Sigmoid colon (tissue), 7 donors: ENCODE data around the gene CPVL. TPM values are rescaled to one million over a fixed set of nuclear protein-coding genes. Genes with fewer than 3 reads are reported as not detected.

ENCODE experiments used
- DNase-seq: peaks from one replicate; pipeline ENCODE4 v3.0.0-alpha.2; 2019
- H3K27ac ChIP-seq, 4 donors: fragments of 200-600 bp; sonication (generic); one replicate each; pipeline ENCODE4 v1.5.1; 2016 to 2019; ENCODE audit warnings: mild to moderate bottlenecking in 1 of 4
- H3K27me3 ChIP-seq, 3 donors: fragments of 200-600 bp; sonication (generic); one replicate each; pipeline ENCODE4 v1.5.1; 2019; ENCODE audit warnings: mild to moderate bottlenecking in 1 of 3
- H3K36me3 ChIP-seq, 4 donors: fragments of 200-600 bp; sonication (generic); one replicate each; pipeline ENCODE4 v1.5.1; 2016 to 2019
- H3K4me1 ChIP-seq, 4 donors: fragments of 200-600 bp; sonication (generic); one replicate each; pipeline ENCODE4 v1.5.1; 2017 to 2019
- H3K4me3 ChIP-seq, 4 donors: fragments of 200-600 bp; sonication (generic); one replicate each; pipeline ENCODE4 v1.5.1; 2017 to 2019; ENCODE audit warnings: mild to moderate bottlenecking in 2 of 4, moderate library complexity in 1 of 4
- H3K9me3 ChIP-seq, 4 donors: fragments of 200-600 bp in 3 of 4; sonication (generic) in 3 of 4; one replicate each; pipeline versions ENCODE4 v1.5.1 to v1.6.1; 2013 to 2019
- EP300 ChIP-seq, 4 donors: sonication (generic); formaldehyde crosslinking; IDR thresholded peaks; one replicate each; pipeline ENCODE4 v1.6.1; 2017; ENCODE audit warnings: antibody characterized with exemption in 4 of 4
- POLR2A ChIP-seq, 2 donors: fragments of 450-650 bp; IDR thresholded peaks; one replicate each; pipeline ENCODE4 v1.6.1; 2016; ENCODE audit warnings: antibody characterized with exemption in 2 of 2, mild to moderate bottlenecking in 2 of 2, moderate library complexity in 2 of 2
- POLR2AphosphoS5 ChIP-seq, 4 donors: sonication (generic); formaldehyde crosslinking; IDR thresholded peaks; one replicate each; pipeline ENCODE4 v1.6.1; 2017; ENCODE audit warnings: antibody characterized with exemption in 4 of 4
- WGBS, 2 donors: extraction: QIAGEN DNeasy Blood & Tissue Kit; methylation state at CpG; one replicate each; pipeline ENCODE4 v1.1.7; 2013; 5-methylcytosine and 5-hydroxymethylcytosine counted together
- intact Hi-C: fragments of 100-400 bp; cut with DNase I; formaldehyde crosslinking; loops from one replicate; pipeline ENCODE4 v1.15.1; 2023
- polyA plus RNA-seq, 3 donors: library from polyadenylated mRNA; stranded (reverse); fragments of 200-250 nt; gene quantifications; one replicate each; pipeline ENCODE4 v1.2.3, GENCODE V29; 2013
- total RNA-seq, 4 donors: library from RNA; depleted of rRNA; stranded (reverse); fragments of >200 nt; gene quantifications; one replicate each; pipeline ENCODE4 v1.1.0, GENCODE V29; 2016
- TF ChIP-seq, protein P1 (sequence below), 4 experiments: fragments of 450-650 bp in 3 of 4; fragments of 200-600 bp in 1 of 4; IDR thresholded peaks; one replicate each; pipeline ENCODE4 v1.5.1; 2016 to 2019; ENCODE audit warnings: antibody characterized with exemption in 4 of 4, mild to moderate bottlenecking in 3 of 4, moderate library complexity in 2 of 4
- donor health status: healthy with polysubstance abuse.
- donor health status: Bipolar disorder and iron deficiency.
- donor health status: healthy.

CPVL gene
- total and polyA plus RNA-seq, 7 donors, result 5.4 to 38.8 (median 20.0) TPM

DNA sequence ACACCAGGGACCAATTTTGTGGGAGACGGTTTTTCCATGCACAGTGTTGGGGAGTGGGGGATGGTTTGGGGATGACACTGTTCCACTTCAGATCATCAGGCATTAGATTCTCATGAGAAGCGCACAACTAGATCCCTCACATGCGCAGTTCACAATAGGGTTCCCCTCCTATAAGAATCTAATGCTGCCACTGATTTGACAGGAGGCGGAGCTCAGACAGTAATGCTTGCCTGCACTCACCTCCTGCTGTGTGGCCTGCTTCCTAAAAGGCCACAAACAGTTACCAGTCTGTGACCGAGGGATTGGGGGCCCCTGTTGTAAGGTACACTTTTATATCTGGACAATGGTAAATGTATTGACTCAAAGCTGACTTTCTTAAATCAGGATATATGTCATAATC, 142.6 kb downstream of the CPVL start:
- Histone ChIP-seq H3K9me3 (no peaks in the 10 kb centered on the region), H3K4me1 (no peaks in the 10 kb centered on the region), H3K27ac (no peak overlapping the region), H3K36me3 (no peaks in the 10 kb centered on the region), H3K4me3 (no peak overlapping the region), H3K27me3 (no peaks in the 10 kb centered on the region)
- TF ChIP-seq, protein P1, sequence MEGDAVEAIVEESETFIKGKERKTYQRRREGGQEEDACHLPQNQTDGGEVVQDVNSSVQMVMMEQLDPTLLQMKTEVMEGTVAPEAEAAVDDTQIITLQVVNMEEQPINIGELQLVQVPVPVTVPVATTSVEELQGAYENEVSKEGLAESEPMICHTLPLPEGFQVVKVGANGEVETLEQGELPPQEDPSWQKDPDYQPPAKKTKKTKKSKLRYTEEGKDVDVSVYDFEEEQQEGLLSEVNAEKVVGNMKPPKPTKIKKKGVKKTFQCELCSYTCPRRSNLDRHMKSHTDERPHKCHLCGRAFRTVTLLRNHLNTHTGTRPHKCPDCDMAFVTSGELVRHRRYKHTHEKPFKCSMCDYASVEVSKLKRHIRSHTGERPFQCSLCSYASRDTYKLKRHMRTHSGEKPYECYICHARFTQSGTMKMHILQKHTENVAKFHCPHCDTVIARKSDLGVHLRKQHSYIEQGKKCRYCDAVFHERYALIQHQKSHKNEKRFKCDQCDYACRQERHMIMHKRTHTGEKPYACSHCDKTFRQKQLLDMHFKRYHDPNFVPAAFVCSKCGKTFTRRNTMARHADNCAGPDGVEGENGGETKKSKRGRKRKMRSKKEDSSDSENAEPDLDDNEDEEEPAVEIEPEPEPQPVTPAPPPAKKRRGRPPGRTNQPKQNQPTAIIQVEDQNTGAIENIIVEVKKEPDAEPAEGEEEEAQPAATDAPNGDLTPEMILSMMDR (IDR thresholded peaks at IDR 0.05), result no peak
- TF ChIP-seq POLR2A (IDR thresholded peaks at IDR 0.05) (no peak), EP300 (IDR thresholded peaks at IDR 0.05) (no peak), POLR2AphosphoS5 (IDR thresholded peaks at IDR 0.05) (no peak)
- intact Hi-C loops, result no loop called here
- no peak for DNase-seq
- 94 to 95% methylated on average over 5 of the region's 5 CpGs for WGBS, 2 donors

DNA sequence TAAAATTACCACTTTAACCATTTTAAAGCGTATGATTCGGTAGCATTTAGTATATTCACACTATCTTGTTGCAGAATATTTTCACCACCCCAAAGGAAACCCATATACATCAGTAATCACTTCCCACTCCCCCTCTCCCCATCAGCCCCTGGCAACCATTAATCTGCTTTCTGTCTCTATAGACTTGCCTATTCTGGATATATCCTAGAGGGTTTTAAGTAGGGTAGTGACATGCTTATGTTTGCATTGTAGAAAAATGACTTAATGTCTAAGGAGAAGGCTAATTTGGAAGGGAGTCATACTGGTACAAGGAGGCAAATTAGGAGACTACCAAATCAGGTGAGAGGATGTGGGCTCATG, 145.6 kb downstream of the CPVL start:
- Histone ChIP-seq H3K4me1 (no peaks in the 10 kb centered on the region), H3K9me3 (no peaks in the 10 kb centered on the region), H3K36me3 (no peaks in the 10 kb centered on the region), H3K27ac (no peak overlapping the region), H3K4me3 (no peak overlapping the region), H3K27me3 (no peaks in the 10 kb centered on the region)
- no peak for DNase-seq
- TF ChIP-seq POLR2A (IDR thresholded peaks at IDR 0.05) (no peak), EP300 (IDR thresholded peaks at IDR 0.05) (no peak), POLR2AphosphoS5 (IDR thresholded peaks at IDR 0.05) (no peak)
- TF ChIP-seq, protein P1 (IDR thresholded peaks at IDR 0.05), result no peak
- WGBS, 2 donors, result 98 to 100% methylated on average over 2 of the region's 2 CpGs
- intact Hi-C loops, result no loop called here

DNA sequence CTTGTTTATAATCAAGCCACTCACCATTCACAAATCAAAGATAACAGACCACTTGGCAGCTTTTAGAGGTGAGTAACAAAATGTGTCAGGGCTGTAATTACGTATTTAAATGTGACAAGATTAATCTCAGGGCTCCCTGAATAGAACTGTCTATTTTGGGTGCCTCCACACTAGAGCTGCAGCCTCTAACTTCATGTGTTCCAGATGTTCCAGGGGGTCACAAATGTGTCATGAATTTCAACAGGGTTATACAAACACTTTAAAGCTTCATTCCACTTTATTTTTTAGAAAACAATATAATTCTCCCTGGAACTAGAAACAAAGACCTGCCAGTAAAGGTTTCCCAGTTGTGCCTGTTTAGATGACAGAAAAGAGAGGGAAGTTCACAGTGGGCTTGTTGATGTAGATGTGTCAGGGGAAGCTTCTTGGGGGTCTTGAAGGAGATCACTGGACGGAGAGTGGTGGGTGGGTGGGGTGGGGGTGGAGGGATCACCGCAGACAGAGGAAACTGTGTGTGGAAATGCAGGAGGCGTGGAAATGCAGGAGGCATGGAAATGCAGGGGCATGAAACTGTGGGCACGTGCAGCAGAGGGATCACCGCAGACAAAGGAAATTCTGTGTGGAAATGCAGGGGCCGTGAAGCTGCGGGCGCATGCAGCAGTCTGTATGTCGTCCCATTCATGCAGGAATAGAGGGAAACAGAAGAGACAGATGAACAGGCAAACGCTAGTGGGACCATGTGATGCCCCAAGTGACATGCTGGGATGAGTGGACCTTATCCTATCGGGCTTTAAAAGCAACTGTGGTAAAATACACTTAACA, 146.2 kb downstream of the CPVL start:
- intact Hi-C loops, result no loop called here
- no peak for DNase-seq

DNA sequence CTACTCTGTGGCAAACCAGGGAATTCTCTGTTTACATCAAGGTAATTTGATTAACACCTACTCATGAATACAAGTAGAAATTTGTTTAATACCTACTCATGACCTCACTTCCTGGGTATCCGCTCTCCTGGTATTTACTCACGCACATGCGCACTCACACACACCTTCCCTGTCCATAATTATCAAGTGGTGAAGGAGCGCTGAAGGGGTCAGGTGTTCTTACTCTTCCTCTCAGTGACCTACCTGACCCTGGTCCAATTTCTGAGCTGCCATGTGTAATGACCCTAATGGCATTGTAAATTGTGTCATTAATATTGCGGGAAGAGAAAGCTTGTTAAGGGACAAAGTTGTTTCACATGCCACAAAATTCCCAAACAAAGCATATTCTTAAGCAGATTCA, 146.9 kb downstream of the CPVL start:
- WGBS, 2 donors, result 96 to 97% methylated on average over 5 of the region's 5 CpGs
- DNase-seq, result no peak
- intact Hi-C loops, result no loop called here
- H3K9me3 ChIP-seq, result no peaks in the 10 kb centered on the region
- H3K4me3 ChIP-seq, result no peak overlapping the region
- no peak overlapping the region for H3K27ac ChIP-seq
- H3K27me3 ChIP-seq, result no peaks in the 10 kb centered on the region
- TF ChIP-seq POLR2A (IDR thresholded peaks at IDR 0.05) (no peak), POLR2AphosphoS5 (IDR thresholded peaks at IDR 0.05) (no peak), EP300 (IDR thresholded peaks at IDR 0.05) (no peak)
- TF ChIP-seq, protein P1 (IDR thresholded peaks at IDR 0.05), result no peak
- H3K4me1 ChIP-seq, result no peaks in the 10 kb centered on the region
- no peaks in the 10 kb centered on the region for H3K36me3 ChIP-seq

More for the DNA sequence above, 146.2 kb downstream of the CPVL start:
- H3K4me3 ChIP-seq, result no peak overlapping the region
- no peaks in the 10 kb centered on the region for H3K36me3 ChIP-seq
- WGBS, 2 donors, result 91 to 92% methylated on average over 12 of the region's 12 CpGs
- TF ChIP-seq, protein P1 (IDR thresholded peaks at IDR 0.05), result no peak
- TF ChIP-seq EP300 (IDR thresholded peaks at IDR 0.05) (no peak), POLR2AphosphoS5 (IDR thresholded peaks at IDR 0.05) (no peak), POLR2A (IDR thresholded peaks at IDR 0.05) (no peak)
- H3K9me3 ChIP-seq, result no peaks in the 10 kb centered on the region
- no peaks in the 10 kb centered on the region for H3K27me3 ChIP-seq
- H3K27ac ChIP-seq, result no peak overlapping the region
- H3K4me1 ChIP-seq, result no peaks in the 10 kb centered on the region
